Measurements from ENCODE around the gene MMP20.
"Not testable (repeated sequence)": the region's sequence is repeated elsewhere in the genome, so short reads cannot be mapped to it uniquely, and the experiment has no call there.

The MMP20 gene

GRCh38 chr11:102625177-102625576, at the start of gene MMP20:
MMP20 (minus strand) TSS chr11:102625332; CDS start chr11:102625319, 13 bp downstream.
- no peak for DNase-seq

- DNase-seq, result no peak
Observed at GRCh38 chr11:102669664-102670063, 44.5 kb upstream of the MMP20 start.

- peak; percentile 46 for DNase-seq
Observed at GRCh38 chr11:102666331-102666957, 41.3 kb upstream of the MMP20 start.

- peak; percentile 17 for DNase-seq
Observed at GRCh38 chr11:102664001-102664752, 39.0 kb upstream of the MMP20 start.

GRCh38 chr11:102662607-102663006, 37.5 kb upstream of the MMP20 start:
- no peak for DNase-seq

GRCh38 chr11:102661040-102661439, 35.9 kb upstream of the MMP20 start:
- DNase-seq, result no peak

GRCh38 chr11:102656528-102656927, 31.4 kb upstream of the MMP20 start:
- DNase-seq, result no peak

GRCh38 chr11:102655547-102655946, 30.4 kb upstream of the MMP20 start:
- DNase-seq, result no peak

- no peak for DNase-seq
Observed at GRCh38 chr11:102654761-102655160, 29.6 kb upstream of the MMP20 start.

- DNase-seq, result no peak
Observed at GRCh38 chr11:102653744-102654291, 28.7 kb upstream of the MMP20 start.

- no peak for DNase-seq
Observed at GRCh38 chr11:102647430-102647829, 22.3 kb upstream of the MMP20 start.

GRCh38 chr11:102643941-102644340, 18.8 kb upstream of the MMP20 start:
- DNase-seq, result no peak

- DNase-seq, result no peak
Observed at GRCh38 chr11:102640946-102641345, 15.8 kb upstream of the MMP20 start.

- DNase-seq, result no peak
Observed at GRCh38 chr11:102639656-102640055, 14.5 kb upstream of the MMP20 start.

GRCh38 chr11:102637731-102638130, 12.6 kb upstream of the MMP20 start:
- DNase-seq, result no peak

GRCh38 chr11:102633385-102634026, 8.4 kb upstream of the MMP20 start:
- no peak for DNase-seq

- no peak for DNase-seq
Observed at GRCh38 chr11:102632026-102632425, 6.9 kb upstream of the MMP20 start.

GRCh38 chr11:102630598-102631448, 5.7 kb upstream of the MMP20 start:
- DNase-seq, result no peak

GRCh38 chr11:102629908-102630307, 4.8 kb upstream of the MMP20 start:
- not testable (repeated sequence) for DNase-seq

- no peak for DNase-seq
Observed at GRCh38 chr11:102626676-102627075, 1.5 kb upstream of the MMP20 start.

GRCh38 chr11:102623998-102624397, 1.1 kb downstream of the MMP20 start:
- DNase-seq, result no peak

- DNase-seq, result no peak
Observed at GRCh38 chr11:102623128-102623527, 2.0 kb downstream of the MMP20 start.

GRCh38 chr11:102622258-102622657, 2.9 kb downstream of the MMP20 start:
- no peak for DNase-seq
